SK-N-SH (cell line): ENCODE data around the gene NFIA. TPM values are rescaled to one million over a fixed set of nuclear protein-coding genes. Genes with fewer than 3 reads are reported as not detected.

ENCODE experiments used
- CTCF ChIA-PET: fragments of 300-600, 350-600 bp; formaldehyde crosslinking; extraction: SDS; loops from one replicate; lab custom pipeline; 2021; lab: Yijun Ruan, JAX
- POLR2A ChIA-PET: fragments of 350-600 bp; sonication (Branson Sonifier 250); formaldehyde crosslinking; extraction: SDS; loops from one replicate; lab custom pipeline; 2020; ENCODE audit warnings: antibody characterized with exemption, inconsistent platforms; lab: Yijun Ruan, JAX
- DNase-seq: peaks from one replicate; pipeline ENCODE4 v3.0.0; 2012
- H2AFZ ChIP-seq: fragments of 200-600 bp; sonication (generic); 2 replicates; pipeline ENCODE4 v1.8.1; 2016; ENCODE audit warnings: antibody characterized with exemption, mild to moderate bottlenecking, low read depth
- H3F3A ChIP-seq: fragments of 200-600 bp; sonication (generic); replicated peaks from 2 replicates; pipeline ENCODE3; 2016; ENCODE audit warnings: antibody characterized with exemption, mild to moderate bottlenecking; ENCODE audit not compliant: insufficient read depth
- H3K27ac ChIP-seq, 2 experiments: fragments of 200-500 bp in 1 of 2; fragments of 200-600 bp in 1 of 2; sonication (Bioruptor generic) in 1 of 2; sonication (generic), shearing (Covaris generic) in 1 of 2; 2 replicates each; pipeline versions ENCODE4 v1.5.1 to v1.6.1; 2014 to 2016; ENCODE audit warnings: low read depth in 2 of 2, inconsistent platforms in 1 of 2, low read length in 1 of 2, mild to moderate bottlenecking in 1 of 2, mixed read lengths in 1 of 2
- H3K27me3 ChIP-seq: fragments of 200-600 bp; sonication (generic), shearing (Covaris generic); 2 replicates; pipeline ENCODE4 v1.6.1; 2016; ENCODE audit warnings: mixed run types; ENCODE audit not compliant: insufficient read depth
- H3K36me3 ChIP-seq, 2 experiments: fragments of 200-500 bp in 1 of 2; fragments of 200-600 bp in 1 of 2; sonication (Bioruptor generic) in 1 of 2; sonication (generic) in 1 of 2; replicated peaks in 1 of 2; 2 replicates each; pipeline versions ENCODE3 to v1.5.1; 2014 to 2016; ENCODE audit warnings: low read length in 1 of 2, mild to moderate bottlenecking in 1 of 2; ENCODE audit not compliant: insufficient read depth in 2 of 2, control insufficient read depth in 1 of 2
- H3K4me1 ChIP-seq, 2 experiments: fragments of 200-500 bp in 1 of 2; fragments of 200-600 bp in 1 of 2; sonication (Bioruptor generic) in 1 of 2; sonication (generic), shearing (Covaris generic) in 1 of 2; 2 replicates each; pipeline versions ENCODE4 v1.5.1 to v1.6.1; 2014 to 2016; ENCODE audit warnings: low read depth in 1 of 2, low read length in 1 of 2, mixed run types in 1 of 2; ENCODE audit not compliant: insufficient read depth in 2 of 2, control insufficient read depth in 1 of 2
- H3K4me2 ChIP-seq: fragments of 200-600 bp; sonication (generic), shearing (Covaris generic); 2 replicates; pipeline ENCODE4 v1.6.1; 2017; ENCODE audit warnings: mixed run types
- H3K4me3 ChIP-seq, 2 experiments: fragments of 200-500 bp in 1 of 2; fragments of 200-600 bp in 1 of 2; sonication (Bioruptor generic) in 1 of 2; sonication (generic), shearing (Covaris generic) in 1 of 2; 2 replicates each; pipeline versions ENCODE4 v1.5.1 to v1.8.1; 2014 to 2016; ENCODE audit warnings: low read depth in 2 of 2, inconsistent platforms in 1 of 2, low read length in 1 of 2, mild to moderate bottlenecking in 1 of 2, mixed read lengths in 1 of 2, moderate library complexity in 1 of 2
- H3K79me2 ChIP-seq: fragments of 200-600 bp; sonication (generic); 2 replicates; pipeline ENCODE4 v1.8.1; 2017; ENCODE audit warnings: mild to moderate bottlenecking; ENCODE audit not compliant: insufficient read depth
- H3K9ac ChIP-seq: fragments of 200-600 bp; sonication (generic); 2 replicates; pipeline ENCODE4 v1.6.1; 2017; ENCODE audit warnings: mixed run types
- H3K9me2 ChIP-seq: fragments of 200-600 bp; sonication (generic); 2 replicates; pipeline ENCODE4 v1.6.1; 2017; ENCODE audit warnings: mixed run types
- H3K9me3 ChIP-seq: fragments of 200-600 bp; sonication (generic); 2 replicates; pipeline ENCODE4 v1.6.1; 2017; ENCODE audit warnings: mixed run types, mild to moderate bottlenecking, moderate library complexity
- H4K20me1 ChIP-seq: fragments of 200-600 bp; sonication (generic); 2 replicates; pipeline ENCODE4 v1.6.1; 2017; ENCODE audit warnings: mild to moderate bottlenecking, mixed run types; ENCODE audit not compliant: insufficient read depth
- EP300 ChIP-seq, 2 experiments: IDR thresholded peaks; 2 replicates each; pipeline versions ENCODE4 v1.4.0 to v1.6.1; 2012; ENCODE audit warnings: borderline replicate concordance in 1 of 2, low read depth in 1 of 2, low read length in 1 of 2
- FOSL2 ChIP-seq: IDR thresholded peaks from 2 replicates; pipeline ENCODE4 v1.4.0; 2012; ENCODE audit warnings: low read depth, mild to moderate bottlenecking, moderate library complexity, borderline replicate concordance
- GATA2 ChIP-seq: sonication (generic); formaldehyde crosslinking; IDR thresholded peaks from 2 replicates; pipeline ENCODE4 v1.5.0; 2020; ENCODE audit warnings: mild to moderate bottlenecking, missing genetic modification reagents
- MAX ChIP-seq: IDR thresholded peaks from 2 replicates; pipeline ENCODE4 v1.4.0; 2012; ENCODE audit warnings: low read depth
- MXI1 ChIP-seq: IDR thresholded peaks from 2 replicates; pipeline ENCODE4 v1.6.1; 2012; ENCODE audit warnings: mild to moderate bottlenecking, low read depth, low read length, improper control_type of control experiment
- NFIC ChIP-seq: IDR thresholded peaks from 2 replicates; pipeline ENCODE4 v1.4.0; 2012; ENCODE audit warnings: borderline replicate concordance
- PBX3 ChIP-seq: IDR thresholded peaks from 2 replicates; pipeline ENCODE4; 2012
- RAD21 ChIP-seq: IDR thresholded peaks from 2 replicates; pipeline ENCODE4 v1.6.1; 2012; ENCODE audit warnings: mild to moderate bottlenecking, low read length
- REST ChIP-seq: IDR thresholded peaks from 2 replicates; pipeline ENCODE4 v1.6.1; 2012; ENCODE audit warnings: mild to moderate bottlenecking, low read depth, low read length, moderate library complexity
- RXRA ChIP-seq: IDR thresholded peaks from 2 replicates; pipeline ENCODE4 v1.4.0; 2012; ENCODE audit warnings: low read depth, mild to moderate bottlenecking, borderline replicate concordance
- USF2 ChIP-seq: fragments of 150-350 bp; IDR thresholded peaks from 2 replicates; pipeline ENCODE4 v1.6.1; 2017; ENCODE audit warnings: antibody characterized with exemption, low read length, low read depth, borderline replicate concordance
- ZBTB33 ChIP-seq: IDR thresholded peaks from 2 replicates; pipeline ENCODE4 v1.4.0; 2012; ENCODE audit warnings: low read depth, borderline replicate concordance
- WGBS: methylation state at CpG from one replicate; pipeline ENCODE4 v1.1.6; 2017; ENCODE audit warnings: low lambda C conversion rate; 5-methylcytosine and 5-hydroxymethylcytosine counted together
- polyA plus RNA-seq, 3 experiments: library from polyadenylated mRNA; depleted of rRNA; stranded (reverse); fragments of >200 nt; gene quantifications; 2 replicates each; pipeline ENCODE4 v1.2.3, GENCODE V29; 2012

Gene NFIA
- polyA plus RNA-seq, 1 of the 3 experiments (the other 2 are of a cell fraction) = 3.3 TPM

GRCh38 chr1:61504305-61504704 is 421.9 kb downstream of the NFIA start:
- Histone ChIP-seq H2AFZ (no peak overlapping the region), H3K4me3 (no peak overlapping the region), H3K9ac (no peak overlapping the region), H3K79me2 (no peaks in the 10 kb centered on the region), H3K4me2 (no peak overlapping the region), H4K20me1 (no peaks in the 10 kb centered on the region), H3K9me2 (no peaks in the 10 kb centered on the region), H3F3A (no peaks in the 10 kb centered on the region), H3K4me1 (peaks cover 0 to 3% of the 10 kb centered on the region in 2 experiments; a peak in 1 of 4 replicates), H3K9me3 (no peaks in the 10 kb centered on the region), H3K27me3 (no peaks in the 10 kb centered on the region), H3K27ac (no peak overlapping the region), H3K36me3 (no peaks in the 10 kb centered on the region)
- ChIA-PET POLR2A (no interaction called here), CTCF (no interaction called here)
- TF ChIP-seq PBX3 (no peak), USF2 (no peak), GATA2 (no peak), REST (no peak), NFIC (no peak), RXRA (no peak), ZBTB33 (no peak), FOSL2 (no peak), EP300 (IDR thresholded peaks at IDR 0.05; ENCODE audit: borderline replicate concordance in 1 of 2, low read depth in 1 of 2, low read length in 1 of 2) (no peak), MXI1 (no peak), RAD21 (no peak), MAX (no peak)
- DNase-seq = no peak
- WGBS = 65% methylated on average over 1 of the region's 1 CpG
